Fibroblast of skin of abdomen (primary cell): ENCODE results near the gene SLC24A3.

ENCODE experiments used
- DNase-seq: peaks from one replicate; pipeline ENCODE4 v3.0.0-alpha.2; 2013

SLC24A3 gene

DNA sequence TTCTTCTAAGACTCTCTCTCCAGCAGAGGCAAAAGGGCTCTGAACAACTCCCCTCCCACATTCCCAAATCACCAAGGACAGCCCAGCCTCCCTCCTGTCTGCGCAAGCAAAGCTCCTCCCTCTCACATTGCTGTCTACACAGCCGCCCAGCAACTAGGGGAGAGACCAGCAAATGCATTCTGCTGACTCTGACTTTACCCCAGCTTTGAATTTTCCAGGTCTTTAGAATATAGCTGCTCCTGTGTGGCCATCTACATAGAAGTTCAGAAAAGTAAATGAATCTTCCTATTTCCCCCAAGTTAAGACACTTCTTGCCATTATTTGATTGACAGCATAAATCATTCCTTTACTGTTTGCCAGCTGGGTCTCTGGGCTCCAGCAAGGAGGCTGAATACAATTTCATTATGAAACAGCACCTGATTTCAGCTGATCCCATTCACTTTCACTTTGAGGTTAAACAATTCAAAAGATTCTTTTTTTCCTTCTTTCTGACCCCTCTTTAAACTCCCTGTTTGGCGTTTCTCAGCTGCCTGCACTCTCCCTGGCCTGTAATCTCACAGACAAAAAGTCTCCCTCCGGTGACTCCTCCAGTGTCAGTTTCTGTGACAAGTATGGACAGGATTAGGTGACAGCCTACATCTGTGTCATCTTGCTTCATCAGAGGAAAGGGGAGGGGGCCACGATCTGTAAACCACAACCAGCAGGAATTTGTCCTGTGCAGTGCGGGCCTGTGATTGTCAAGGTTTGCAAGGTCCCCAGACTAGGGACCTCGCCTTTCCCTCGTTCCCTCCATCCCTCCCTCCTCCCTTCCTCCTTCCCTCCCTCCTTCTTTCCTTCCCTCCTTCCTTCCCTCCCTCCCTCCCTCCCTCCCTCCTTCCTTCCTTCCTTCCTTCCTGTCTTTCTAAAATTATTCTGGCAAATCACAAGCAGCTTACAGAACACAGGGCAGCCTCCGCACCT is 340.1 kb downstream of the SLC24A3 start:
- no peak for DNase-seq

DNA sequence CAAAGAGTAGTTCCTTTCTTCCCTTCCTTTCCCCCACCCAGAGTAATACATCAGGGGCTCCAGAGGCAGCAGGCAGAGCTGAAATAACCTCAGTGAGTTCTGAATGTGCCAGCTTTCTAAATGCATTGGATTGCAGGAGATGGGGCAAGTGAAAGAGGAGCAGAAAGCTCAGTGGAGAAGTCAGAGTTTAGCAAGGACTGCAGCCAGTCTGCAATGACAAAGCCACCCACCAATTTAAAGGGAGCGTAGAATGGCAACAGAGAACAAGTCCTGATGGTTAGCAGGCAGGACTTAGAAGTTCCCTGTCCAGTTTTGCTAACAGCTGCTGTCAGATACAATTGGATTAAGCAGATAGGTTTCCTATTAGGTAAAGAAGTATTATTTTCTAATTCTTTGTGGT is 342.2 kb downstream of the SLC24A3 start:
- no peak for DNase-seq

DNA sequence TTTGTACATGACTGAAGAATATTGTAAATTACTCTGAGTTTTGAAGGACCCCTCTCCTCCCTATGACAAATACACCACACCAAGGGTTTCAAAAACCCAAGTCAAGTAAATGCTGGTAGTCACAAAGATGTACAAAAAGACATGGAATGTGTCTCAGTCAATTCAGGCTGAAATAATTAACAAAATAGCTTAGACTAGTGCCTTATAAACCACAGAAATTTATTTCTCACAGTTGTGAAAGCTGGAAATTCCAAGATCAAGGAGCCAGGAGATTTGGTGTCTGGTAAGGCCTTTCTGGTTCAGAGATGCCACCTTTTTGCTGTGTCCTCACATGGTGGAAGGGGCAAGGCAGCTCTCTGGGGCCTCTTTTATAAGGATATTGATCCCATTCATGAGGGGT is 343.3 kb downstream of the SLC24A3 start:
- peak; percentile 3 for DNase-seq

DNA sequence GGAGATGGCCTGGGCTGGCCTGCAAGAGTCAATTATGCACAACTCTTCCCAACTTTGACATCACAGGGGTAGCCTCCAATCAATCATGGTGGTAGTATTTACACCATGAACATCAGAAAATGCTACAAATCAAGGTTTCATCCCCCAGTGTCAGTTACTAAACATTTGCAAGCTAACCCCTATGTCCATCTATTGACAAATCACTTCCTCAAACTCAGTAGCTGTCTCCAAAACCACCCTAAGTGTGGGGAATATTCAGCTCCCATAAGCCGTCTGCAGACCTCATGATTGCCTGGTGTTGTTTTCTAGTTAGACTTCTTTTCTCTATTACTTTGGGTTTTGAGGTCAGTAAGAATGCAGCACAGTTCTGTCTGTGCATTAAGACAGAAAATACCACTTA is 344.8 kb downstream of the SLC24A3 start:
- peak; percentile 6 for DNase-seq

DNA sequence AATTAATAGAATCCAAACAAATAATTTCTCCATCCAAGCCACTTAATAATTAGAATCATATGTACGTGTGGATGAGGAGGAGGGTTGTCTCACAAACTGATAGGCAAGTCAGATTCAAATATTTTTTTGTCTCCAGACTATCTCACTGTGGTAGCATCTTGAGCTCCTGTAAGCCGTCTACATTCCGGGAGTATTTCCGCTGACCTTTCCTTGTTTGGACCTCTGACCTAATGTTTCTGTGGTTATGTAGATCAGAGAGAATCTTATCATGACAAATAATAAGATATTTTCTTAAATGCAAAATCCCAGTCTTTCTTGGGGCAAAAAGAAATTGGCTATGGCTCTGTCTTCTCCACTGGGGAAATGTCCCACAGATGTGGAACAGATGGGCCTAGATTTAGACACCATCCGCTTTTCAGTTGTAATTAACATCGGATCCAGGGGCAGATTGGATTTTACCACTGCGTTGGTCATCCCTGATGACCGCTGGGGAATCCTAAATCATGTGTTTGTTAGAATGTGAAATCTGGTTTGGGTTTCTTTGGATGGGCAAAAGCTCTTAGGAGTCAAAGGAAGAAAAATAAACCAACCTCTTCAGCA is 348.5 kb downstream of the SLC24A3 start:
- DNase-seq: no peak

DNA sequence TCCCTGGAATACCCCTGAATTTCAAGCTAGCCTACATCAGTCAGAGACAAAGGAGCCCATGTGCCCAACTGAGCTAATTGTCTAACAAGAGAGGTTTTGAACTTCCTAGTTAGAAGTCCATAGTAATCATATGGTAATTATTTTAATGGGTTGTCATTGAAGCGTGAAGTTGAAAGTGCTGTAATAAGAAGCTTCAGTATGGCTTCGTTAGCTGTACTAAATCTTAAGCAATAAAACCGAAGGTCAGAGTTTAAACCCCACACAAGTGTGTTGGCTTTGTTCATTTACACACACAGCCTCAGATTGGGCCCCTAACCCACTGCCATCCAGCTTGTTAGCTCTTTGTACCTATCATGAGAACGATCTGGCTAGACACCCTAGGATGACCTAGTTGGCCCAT is 350.0 kb downstream of the SLC24A3 start:
- no peak for DNase-seq

DNA sequence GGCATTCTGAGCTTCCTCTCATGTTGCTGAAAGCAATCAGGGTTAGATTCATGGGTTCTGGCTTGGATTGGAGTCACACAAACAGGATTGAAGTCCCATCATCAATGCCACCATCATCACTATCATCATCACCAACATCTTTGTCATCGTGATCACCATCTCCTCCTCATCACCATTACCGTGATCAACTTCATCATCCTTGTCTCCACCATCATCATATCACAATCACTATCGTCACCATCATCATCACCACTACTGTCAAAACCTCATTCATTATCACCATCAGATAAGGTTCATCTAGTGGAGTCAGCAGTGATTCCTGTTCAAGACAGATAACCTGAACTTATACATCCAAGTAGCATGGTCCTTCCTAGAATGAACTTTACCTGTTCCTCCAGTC is 351.8 kb downstream of the SLC24A3 start:
- no peak for DNase-seq

DNA sequence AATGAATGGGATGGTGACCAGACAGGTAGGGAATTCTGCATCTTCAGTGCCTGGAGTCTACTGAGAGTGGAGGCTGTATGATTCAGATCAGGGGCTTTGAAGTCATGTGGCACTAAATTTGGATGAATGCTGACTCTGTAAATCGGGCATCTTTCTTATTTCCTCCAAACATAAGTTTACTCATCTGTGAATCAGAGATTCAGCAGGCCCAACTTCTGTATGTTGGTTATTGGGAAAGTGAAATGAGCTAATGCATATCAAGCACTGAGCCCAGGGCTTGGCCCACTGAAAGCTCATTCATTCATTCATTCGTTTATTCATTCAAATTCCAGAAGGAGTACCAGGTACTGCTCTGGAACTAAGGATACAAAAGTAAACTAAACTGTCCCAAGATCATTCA is 353.3 kb downstream of the SLC24A3 start:
- DNase-seq: no peak

DNA sequence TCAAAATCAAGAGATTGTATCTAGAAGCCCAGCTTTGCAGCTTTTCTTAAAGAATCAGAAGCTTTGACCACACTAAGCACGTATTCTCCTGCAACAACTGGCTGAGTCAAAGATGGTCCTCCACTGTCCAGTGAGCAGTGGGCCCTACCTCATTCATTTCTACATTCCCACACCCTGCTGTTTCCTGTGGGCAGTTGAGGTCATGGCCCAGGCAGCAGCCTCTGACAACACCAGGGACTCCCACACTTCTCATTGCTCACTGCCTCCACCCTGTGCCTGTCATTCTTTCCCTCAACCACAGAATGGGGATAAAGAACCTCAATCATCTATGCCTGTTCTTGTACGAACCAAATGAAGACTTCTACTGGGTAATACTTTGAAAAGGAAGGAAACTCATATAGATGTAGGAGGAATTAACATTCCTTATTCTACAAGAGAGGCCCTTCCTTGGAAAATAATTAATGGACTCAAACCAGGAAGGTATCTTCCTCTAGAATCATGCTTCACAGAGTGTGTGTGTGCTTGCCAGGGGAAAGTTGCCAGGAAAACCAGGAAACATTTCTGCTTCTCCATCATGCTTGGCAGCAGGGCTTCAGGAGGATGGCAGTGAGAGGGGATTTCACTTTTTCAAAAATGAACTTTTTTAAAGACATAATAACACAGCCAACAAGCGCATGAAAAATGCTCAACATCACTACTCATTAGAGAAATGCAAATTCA is 353.9 kb downstream of the SLC24A3 start:
- DNase-seq: no peak

DNA sequence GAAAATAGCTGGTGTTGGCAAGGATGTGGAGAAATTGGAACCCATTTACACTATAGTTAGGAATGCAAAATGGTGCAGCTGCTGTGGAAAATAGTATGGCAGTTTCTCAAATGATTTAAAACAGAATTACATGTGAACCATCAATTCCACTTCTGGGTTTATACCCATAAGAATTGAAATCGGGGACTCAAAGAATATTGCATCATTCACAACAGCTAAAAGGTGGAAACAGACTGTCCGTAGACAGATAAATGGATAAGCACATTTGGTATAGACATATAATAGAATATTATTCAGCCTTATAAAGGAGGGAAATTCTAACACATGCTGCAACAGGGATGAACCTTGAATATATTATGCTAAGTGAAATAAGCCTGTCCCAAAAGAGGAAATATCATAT is 355.7 kb downstream of the SLC24A3 start:
- DNase-seq: no peak

DNA sequence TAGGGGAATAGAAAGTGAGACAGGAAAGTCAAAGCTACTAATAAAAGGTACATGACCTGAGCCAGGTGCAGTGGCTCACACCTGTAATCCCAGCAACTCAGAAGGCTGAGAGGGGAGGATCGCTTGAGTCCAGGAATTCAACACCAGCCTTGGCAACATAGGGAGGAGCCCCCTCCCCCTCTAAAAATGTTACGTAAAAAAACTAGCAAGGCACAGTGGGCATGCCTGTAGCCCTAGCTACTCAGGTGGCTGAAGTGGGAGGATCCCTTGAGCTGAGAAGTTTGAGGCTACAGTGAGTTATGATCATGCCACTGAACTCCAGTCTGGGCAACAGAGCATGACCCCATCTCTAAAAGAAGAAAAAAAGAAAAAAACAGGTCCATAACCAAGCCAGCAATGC is 359.6 kb downstream of the SLC24A3 start:
- no peak for DNase-seq

DNA sequence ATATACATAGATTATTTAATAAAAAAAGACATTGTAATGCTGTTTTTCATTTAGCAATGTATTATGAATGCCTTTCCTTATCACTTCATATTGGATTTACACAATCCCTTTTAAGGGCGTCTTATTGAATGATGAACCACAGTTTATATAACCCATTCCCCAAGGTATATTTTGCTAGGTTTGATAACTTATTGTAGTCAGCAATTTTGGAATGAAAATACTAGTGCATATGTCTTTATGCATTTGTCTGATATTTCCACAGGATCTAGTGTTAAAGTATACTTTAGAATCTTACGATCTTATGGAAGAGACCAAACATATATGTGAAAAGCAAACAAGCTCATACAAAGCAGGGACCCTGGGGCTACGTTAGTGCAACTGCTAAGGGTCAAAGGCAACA is 365.2 kb downstream of the SLC24A3 start:
- DNase-seq: no peak

DNA sequence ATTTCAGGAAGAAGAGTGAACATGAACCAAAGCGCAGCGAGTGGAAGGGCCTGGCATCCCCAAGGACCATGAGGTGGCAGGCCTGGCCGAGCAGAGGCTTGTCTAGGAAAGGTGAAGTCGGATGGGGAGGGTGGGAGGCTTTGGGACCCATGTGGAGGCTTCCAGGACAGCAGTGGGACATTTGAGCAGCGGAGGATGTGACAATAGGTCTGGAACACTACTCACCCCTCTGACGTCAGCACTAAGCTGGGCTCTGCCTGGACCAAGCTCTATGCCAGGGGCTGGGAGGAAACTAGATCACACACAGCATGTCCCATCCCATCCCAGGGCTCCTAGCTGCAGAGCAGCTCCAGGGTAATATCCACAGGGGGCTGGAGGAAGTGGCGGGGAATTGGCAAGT is 370.3 kb downstream of the SLC24A3 start:
- no peak for DNase-seq

DNA sequence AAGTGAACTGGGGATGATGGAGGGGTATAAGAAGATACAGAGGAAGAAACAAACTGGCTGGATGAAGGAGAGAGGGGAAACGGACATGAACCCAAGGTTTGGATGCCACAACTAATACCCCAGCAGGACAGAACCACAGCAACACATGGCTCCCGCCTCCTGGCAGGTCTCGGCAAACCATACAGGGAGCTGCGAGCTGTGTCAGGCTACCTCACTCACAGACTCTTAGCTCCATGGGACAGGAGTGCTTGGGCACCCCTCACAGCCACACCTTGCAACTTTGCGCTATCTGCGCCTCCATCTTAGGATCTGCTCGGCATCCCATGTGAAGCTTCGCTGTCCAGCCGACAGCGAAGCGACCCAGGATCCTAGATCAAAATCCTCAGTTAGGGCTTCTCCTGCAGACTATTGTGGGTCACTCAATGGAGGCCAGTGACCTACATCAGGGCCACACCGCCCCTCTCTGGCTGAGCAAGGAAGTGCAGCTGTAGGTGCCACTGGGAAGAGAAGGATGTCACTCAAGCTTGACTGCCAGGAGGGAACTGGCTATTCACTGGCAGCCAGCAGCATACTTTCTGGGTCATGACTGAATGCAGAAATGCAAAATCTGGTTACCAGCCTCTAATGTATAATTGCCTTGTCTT is 371.2 kb downstream of the SLC24A3 start:
- peak; percentile 43 for DNase-seq

DNA sequence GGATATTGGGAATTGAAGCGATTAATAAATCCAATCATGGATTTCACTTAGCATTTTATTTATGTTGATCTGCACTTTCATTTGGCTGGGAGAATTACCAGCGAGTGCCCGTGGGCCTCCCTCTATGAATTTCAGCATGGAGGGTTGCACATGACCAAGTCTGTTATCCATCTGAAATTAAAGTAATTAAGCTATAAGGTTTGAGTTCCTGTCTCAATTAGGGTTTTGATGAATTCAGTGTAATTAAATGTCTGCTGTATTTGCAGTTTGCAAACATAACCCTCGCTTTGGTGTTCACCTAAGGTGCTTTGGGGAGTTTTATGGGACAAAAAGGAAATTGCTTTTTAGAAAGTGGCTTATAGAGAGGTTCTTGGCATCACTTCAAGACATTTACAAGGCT is 375.8 kb downstream of the SLC24A3 start:
- DNase-seq: no peak

DNA sequence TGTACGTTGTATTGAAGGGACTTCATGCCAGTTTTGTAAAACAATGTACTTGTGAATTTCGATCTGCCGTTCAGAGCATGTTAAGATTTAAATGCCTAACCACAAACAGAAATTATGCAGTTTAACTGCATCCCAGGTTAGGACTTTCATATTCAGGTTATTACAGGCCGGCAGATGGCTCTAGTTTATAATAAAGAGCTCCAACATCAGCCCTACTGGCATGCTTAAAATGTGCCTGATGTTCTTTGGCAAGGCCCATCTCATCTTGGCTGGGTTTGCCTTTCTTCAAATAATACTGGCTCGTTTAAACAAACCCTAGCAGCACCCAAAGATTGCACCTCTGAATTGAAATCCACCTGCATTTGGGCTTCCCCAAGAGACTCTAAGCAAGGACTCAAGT is 376.3 kb downstream of the SLC24A3 start:
- DNase-seq: no peak

DNA sequence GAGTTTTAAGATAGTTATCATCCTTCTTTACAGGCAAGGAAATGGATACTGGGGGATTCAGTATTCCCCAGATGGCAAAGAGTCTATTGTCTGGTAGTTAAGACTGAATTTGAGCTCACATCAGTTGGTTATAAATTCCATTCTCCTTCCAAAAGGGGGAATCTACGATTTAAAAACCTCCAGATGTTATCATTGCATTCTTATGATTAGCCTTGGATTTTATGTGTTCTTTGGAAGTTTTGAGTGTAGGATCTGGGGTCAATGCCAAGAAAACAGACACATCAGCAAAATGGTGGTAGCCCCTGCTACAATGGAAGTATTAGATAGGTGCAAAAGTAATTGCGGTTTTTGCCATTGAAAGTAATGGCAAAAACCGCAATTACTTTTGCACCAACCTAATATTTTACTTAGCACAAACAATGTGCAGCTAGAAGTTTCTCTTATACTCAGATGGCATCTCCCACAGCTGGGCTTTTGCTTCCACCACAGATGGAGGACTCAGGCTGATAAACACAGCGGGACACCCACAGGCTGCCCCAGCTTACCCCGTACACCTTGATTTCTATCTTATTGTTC is 377.4 kb downstream of the SLC24A3 start:
- no peak for DNase-seq

DNA sequence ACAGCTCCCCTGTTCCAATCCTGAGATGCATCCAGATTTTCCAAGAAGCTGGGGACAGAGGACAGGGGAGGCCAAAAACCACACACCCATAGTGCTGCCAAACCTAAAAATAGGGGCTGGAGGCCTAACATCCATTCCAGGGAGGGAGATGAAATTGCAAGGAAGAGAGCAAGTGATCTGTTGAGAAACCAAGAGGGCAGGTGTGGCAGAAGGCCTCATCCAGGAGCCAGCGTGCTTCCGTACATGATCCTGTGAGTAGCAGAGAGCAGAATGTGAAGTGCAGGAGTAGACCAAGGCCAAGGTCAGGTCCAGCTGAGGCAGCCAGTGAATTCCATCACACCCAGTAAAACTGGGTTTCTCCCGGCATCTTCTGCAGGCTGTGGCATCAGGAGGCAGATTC is 377.9 kb downstream of the SLC24A3 start:
- no peak for DNase-seq

DNA sequence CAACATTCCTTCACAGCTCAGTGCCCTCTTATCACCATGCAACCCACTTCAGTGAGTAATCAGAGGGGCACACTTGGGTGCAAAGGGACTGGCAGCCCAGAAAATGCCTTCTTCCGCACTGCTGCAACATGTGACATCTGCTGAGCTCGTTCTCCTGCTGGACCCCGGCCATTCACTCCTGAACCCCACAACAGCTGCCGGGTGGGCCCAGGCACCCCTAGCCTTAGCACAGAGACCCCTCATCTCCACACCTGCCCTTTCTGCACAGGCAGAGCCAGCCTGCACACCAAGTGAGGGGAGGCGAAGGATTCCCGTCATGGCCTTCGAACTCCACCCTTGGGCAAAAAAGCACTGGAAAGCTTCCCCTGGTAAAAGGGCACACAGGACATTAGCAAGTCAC is 381.3 kb downstream of the SLC24A3 start:
- no peak for DNase-seq

DNA sequence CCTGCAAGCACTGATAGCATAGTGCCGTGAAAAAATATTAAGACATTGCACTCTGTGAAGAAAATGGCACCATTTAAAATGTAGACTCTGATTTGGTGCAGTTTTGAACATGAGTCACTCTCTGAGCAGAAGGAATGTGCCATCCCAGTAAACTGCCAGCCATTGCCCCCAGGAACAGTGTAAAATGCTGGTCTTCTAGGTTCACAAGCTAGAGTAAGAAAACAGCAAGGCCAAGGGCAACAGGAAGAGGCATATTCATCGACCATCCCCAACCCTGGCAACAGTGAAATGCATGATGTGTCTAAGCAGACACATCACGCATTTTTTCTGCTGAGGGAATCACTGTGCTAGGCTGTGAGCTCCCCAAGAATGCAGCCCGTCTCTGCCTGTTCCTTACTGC is 382.5 kb downstream of the SLC24A3 start:
- DNase-seq: no peak

DNA sequence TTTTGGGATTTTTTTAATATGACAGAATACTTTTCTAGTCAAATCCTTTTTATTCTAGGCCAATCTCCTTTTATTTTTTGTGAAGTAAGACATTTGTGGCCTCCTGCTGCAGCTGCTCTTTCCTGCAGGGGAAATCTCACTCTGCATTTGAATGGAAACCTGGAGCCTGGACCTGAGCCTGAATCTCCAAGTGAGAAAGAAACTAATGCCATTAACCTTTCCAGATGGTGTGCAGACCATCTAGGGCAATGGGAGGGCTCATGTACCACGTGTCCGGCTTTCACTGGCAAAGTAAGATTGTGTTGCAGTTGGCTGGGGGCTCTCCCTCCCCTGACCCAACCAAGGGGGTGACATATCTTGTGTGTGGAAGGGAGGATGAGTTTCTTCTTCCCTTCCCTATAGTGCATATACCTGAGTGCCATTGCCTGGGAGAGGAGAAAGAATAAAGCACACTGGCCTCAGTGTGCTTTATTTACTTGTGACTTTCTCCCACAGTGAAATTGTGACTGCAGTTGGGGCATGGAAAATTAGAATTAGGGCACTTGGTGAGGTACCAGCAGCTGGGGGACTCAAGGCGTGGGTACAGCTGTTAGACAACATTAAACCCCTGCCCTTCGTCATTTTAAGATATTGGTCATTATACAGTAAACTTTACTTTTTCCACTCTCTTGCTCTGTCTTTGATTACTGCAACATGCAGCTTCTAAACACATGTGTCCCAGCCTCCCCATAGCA is 385.8 kb downstream of the SLC24A3 start:
- no peak for DNase-seq

DNA sequence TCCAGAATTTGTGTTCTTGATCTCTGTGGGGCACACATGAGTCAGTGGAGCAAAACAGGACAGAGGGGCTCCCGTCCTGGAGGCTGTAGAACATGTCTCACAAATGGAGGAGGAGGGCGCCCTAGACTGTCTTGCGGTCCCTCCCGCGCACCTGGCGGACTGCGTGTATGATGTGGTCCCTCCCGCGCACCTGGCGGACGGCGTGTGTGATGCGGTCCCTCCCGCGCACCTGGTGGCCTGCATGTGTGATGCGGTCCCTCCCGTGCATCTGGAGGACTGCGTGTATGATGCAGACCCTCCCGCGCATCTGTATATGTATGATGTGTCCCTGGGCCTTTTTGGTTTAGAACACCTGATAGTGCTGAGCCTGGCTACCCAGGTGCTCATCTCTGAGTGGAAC is 386.8 kb downstream of the SLC24A3 start:
- DNase-seq: no peak
